KMS-11 (cell line): Measurements from ENCODE around the gene GUCA1A.

Source experiments
- H2AFZ ChIP-seq: fragments of 200-600 bp; sonication (generic); 2 replicates; pipeline ENCODE4 v1.6.1; 2016; ENCODE audit warnings: antibody characterized with exemption, mixed run types, low read depth
- H3K27ac ChIP-seq: fragments of 200-600 bp; sonication (generic); 2 replicates; pipeline ENCODE4 v1.6.1; 2016; ENCODE audit warnings: mild to moderate bottlenecking, mixed run types
- H3K27me3 ChIP-seq: fragments of 200-600 bp; sonication (generic); 2 replicates; pipeline ENCODE4 v1.6.1; 2017; ENCODE audit warnings: mild to moderate bottlenecking, low read depth, mixed run types, moderate library complexity; ENCODE audit not compliant: insufficient read depth
- H3K36me3 ChIP-seq: fragments of 200-600 bp; sonication (generic); 2 replicates; pipeline ENCODE4 v1.6.1; 2017; ENCODE audit warnings: mild to moderate bottlenecking, mixed run types; ENCODE audit not compliant: insufficient read depth
- H3K4me1 ChIP-seq: fragments of 200-600 bp; sonication (generic); 2 replicates; pipeline ENCODE4 v1.6.1; 2016; ENCODE audit warnings: mild to moderate bottlenecking, low read depth, mixed run types; ENCODE audit not compliant: poor library complexity, severe bottlenecking
- H3K4me2 ChIP-seq: fragments of 200-600 bp; sonication (generic); 2 replicates; pipeline ENCODE4 v1.7.0; 2016; ENCODE audit warnings: mild to moderate bottlenecking, mixed run types
- H3K4me3 ChIP-seq: fragments of 200-600 bp; sonication (generic); IDR thresholded peaks from 2 replicates; pipeline ENCODE4 v1.6.1; 2017; ENCODE audit warnings: low read depth, low read length, mixed read lengths; ENCODE audit not compliant: insufficient read depth
- H3K79me2 ChIP-seq: fragments of 200-600 bp; sonication (generic); 2 replicates; pipeline ENCODE4 v1.6.1; 2016; ENCODE audit warnings: low read depth, mixed run types; ENCODE audit not compliant: insufficient read depth
- H3K9ac ChIP-seq: fragments of 200-600 bp; sonication (generic); 2 replicates; pipeline ENCODE4 v1.6.1; 2016; ENCODE audit warnings: mild to moderate bottlenecking, mixed run types
- H4K20me1 ChIP-seq: fragments of 200-600 bp; sonication (generic); 2 replicates; pipeline ENCODE4 v1.6.1; 2016; ENCODE audit warnings: mild to moderate bottlenecking, mixed run types; ENCODE audit not compliant: insufficient read depth
- TF ChIP-seq, protein P1 (sequence below): fragments of 200-600 bp; sonication (generic); conservative IDR thresholded peaks from 2 replicates; pipeline ENCODE4 v1.6.1; 2017; ENCODE audit warnings: low read depth, mild to moderate bottlenecking, antibody characterized with exemption, low read length, moderate library complexity, mixed read lengths

Gene GUCA1A

DNA sequence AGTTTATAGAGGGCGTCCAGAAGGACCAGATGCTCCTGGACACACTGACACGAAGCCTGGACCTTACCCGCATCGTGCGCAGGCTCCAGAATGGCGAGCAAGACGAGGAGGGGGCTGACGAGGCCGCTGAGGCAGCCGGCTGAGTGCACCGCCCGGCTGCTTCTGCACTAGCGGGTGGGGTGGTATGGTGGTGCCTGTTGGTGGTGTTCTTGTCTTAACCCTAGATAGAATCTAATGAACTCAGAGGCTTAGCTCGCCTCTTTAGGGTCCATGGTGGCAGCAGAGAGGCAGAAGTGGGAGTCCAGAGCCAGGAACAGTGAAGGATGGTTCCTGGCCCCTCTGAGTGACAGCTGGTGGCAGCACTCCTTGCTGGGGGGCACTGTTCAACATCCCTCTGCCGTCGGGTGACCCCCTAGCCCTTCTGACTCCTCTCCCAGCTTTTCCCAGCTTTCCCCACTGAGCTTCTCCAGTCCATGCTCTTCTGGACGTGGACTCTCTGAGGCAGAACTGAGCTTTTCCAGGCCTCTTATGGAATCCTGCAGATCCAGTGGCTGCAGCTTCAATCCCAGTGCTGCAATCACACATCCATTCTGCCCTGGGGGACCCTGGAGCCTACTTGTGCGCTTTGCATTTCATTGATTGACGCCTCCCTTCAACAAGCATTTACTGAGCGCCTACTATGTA lies 6.2 kb downstream of the GUCA1A start:
- TF ChIP-seq, protein P1, sequence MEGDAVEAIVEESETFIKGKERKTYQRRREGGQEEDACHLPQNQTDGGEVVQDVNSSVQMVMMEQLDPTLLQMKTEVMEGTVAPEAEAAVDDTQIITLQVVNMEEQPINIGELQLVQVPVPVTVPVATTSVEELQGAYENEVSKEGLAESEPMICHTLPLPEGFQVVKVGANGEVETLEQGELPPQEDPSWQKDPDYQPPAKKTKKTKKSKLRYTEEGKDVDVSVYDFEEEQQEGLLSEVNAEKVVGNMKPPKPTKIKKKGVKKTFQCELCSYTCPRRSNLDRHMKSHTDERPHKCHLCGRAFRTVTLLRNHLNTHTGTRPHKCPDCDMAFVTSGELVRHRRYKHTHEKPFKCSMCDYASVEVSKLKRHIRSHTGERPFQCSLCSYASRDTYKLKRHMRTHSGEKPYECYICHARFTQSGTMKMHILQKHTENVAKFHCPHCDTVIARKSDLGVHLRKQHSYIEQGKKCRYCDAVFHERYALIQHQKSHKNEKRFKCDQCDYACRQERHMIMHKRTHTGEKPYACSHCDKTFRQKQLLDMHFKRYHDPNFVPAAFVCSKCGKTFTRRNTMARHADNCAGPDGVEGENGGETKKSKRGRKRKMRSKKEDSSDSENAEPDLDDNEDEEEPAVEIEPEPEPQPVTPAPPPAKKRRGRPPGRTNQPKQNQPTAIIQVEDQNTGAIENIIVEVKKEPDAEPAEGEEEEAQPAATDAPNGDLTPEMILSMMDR, result no peak
- H3K4me3 ChIP-seq, result no peak overlapping the region
- H3K79me2 ChIP-seq, result no peaks in the 10 kb centered on the region
- H3K36me3 ChIP-seq, result no peaks in the 10 kb centered on the region
- H3K4me1 ChIP-seq, result no peaks in the 10 kb centered on the region
- H3K27ac ChIP-seq, result no peak overlapping the region
- H4K20me1 ChIP-seq, result no peaks in the 10 kb centered on the region
- H3K9ac ChIP-seq, result no peak overlapping the region
- H3K4me2 ChIP-seq, result no peak overlapping the region
- H2AFZ ChIP-seq, result no peak overlapping the region
- H3K27me3 ChIP-seq, result no peaks in the 10 kb centered on the region

DNA sequence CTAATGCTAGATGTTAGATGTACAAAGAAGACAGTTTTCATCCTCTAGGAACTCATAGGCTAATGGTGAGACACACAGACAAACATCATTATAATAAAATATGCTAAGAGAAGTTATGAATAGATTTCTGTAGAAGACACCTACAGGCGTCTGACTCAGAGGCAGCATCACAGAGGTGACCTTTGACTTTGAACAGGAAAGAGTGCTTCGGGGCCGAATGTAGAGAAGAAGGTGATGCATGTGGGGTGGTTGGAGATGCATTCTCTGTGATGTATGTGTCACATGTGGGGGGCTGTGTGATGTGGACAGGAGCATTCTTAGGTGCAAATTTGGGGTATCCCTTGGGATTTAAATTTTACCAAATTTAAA lies 6.8 kb downstream of the GUCA1A start:
- Histone ChIP-seq H3K4me3 (no peak overlapping the region), H2AFZ (no peak overlapping the region), H3K4me1 (no peaks in the 10 kb centered on the region), H3K79me2 (no peaks in the 10 kb centered on the region), H3K27ac (no peak overlapping the region), H3K4me2 (no peak overlapping the region), H3K27me3 (no peaks in the 10 kb centered on the region), H4K20me1 (no peaks in the 10 kb centered on the region), H3K9ac (no peak overlapping the region), H3K36me3 (no peaks in the 10 kb centered on the region)
- TF ChIP-seq, protein P1, result no peak

DNA sequence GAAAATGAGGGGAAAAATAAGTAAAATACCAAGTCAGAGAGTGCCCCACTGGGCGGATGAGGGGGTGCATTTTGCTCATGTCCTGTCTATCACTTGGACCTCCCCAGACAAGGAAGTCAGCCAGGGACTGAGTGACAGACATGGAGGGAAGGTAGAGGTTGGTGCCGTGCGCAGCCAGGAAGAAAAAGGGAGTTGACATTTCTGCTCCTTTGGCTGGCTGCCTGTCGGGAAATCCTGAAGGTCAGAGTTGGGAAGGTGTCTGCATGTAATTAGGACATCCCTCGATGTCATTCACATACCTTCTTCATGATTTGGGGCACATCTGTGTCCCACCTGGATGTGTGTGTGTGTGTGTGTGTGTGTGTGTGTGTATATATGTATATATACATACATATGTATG lies 8.9 kb downstream of the GUCA1A start:
- H3K36me3 ChIP-seq, result no peaks in the 10 kb centered on the region
- no peaks in the 10 kb centered on the region for H3K79me2 ChIP-seq
- no peak overlapping the region for H3K9ac ChIP-seq
- H2AFZ ChIP-seq, result no peak overlapping the region
- H3K27ac ChIP-seq, result no peak overlapping the region
- H3K4me2 ChIP-seq, result no peak overlapping the region
- no peaks in the 10 kb centered on the region for H3K27me3 ChIP-seq
- H3K4me1 ChIP-seq, result no peaks in the 10 kb centered on the region
- H3K4me3 ChIP-seq, result no peak overlapping the region
- H4K20me1 ChIP-seq, result no peaks in the 10 kb centered on the region
- TF ChIP-seq, protein P1, result no peak

DNA sequence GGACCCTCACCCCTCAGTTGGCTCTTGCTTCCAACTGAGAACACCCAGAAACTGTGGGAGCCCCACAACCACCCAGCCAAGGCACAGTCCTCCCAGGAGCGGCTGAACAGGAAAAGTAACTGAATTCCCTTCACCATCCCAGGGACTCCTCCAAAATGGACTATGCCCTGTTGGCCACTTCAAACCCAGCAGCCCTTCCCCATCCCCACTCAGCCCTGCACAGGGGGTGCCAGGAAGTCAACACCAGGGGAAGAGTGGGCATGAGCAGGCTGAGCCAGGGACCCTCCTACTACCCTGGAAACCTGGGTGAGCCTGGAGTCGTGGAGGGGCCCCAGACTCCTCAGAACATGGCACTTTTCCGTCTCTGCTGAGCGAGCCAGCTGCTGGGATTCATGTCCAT lies 11.3 kb downstream of the GUCA1A start:
- Histone ChIP-seq H3K9ac (no peak overlapping the region), H3K4me2 (no peak overlapping the region), H3K79me2 (no peaks in the 10 kb centered on the region), H3K4me1 (no peaks in the 10 kb centered on the region), H3K27ac (no peak overlapping the region), H3K4me3 (no peak overlapping the region), H3K36me3 (no peaks in the 10 kb centered on the region), H2AFZ (no peak overlapping the region), H3K27me3 (no peaks in the 10 kb centered on the region), H4K20me1 (no peaks in the 10 kb centered on the region)
- TF ChIP-seq, protein P1, result no peak
